ENCODE data around the gene SFRP5.

SFRP5 gene

GRCh38 chr10:97779975-97780374 is 8.2 kb upstream of the SFRP5 start:
- TF ChIP-seq CTCF (IDR thresholded peaks at IDR 0.05; ENCODE audit: low read depth, low read length, missing control alignments), result no peak
- H3K4me3 ChIP-seq (replicated peaks; ENCODE audit: low read depth, low read length), result no peak overlapping the region
- DNase-seq (ENCODE audit: extremely low read depth, low read depth), result no peak

GRCh38 chr10:97779492-97779891 is 7.7 kb upstream of the SFRP5 start:
- no peak overlapping the region for H3K4me3 ChIP-seq (replicated peaks; ENCODE audit: low read depth, low read length)
- no peak for DNase-seq (ENCODE audit: extremely low read depth, low read depth)
- no peak for TF ChIP-seq CTCF (IDR thresholded peaks at IDR 0.05; ENCODE audit: low read depth, low read length, missing control alignments)

GRCh38 chr10:97778452-97779302 is 6.9 kb upstream of the SFRP5 start:
- no peak for TF ChIP-seq CTCF (IDR thresholded peaks at IDR 0.05; ENCODE audit: low read depth, low read length, missing control alignments)
- DNase-seq (ENCODE audit: extremely low read depth, low read depth), result no peak
- H3K4me3 ChIP-seq (replicated peaks; ENCODE audit: low read depth, low read length), result no peak overlapping the region

GRCh38 chr10:97777143-97777542 is 5.3 kb upstream of the SFRP5 start:
- H3K4me3 ChIP-seq (replicated peaks; ENCODE audit: low read depth, low read length), result no peak overlapping the region
- DNase-seq (ENCODE audit: extremely low read depth, low read depth), result no peak
- TF ChIP-seq CTCF (IDR thresholded peaks at IDR 0.05; ENCODE audit: low read depth, low read length, missing control alignments), result no peak

- H3K4me3 ChIP-seq (replicated peaks; ENCODE audit: low read depth, low read length), result no peak overlapping the region
- DNase-seq (ENCODE audit: extremely low read depth, low read depth), result no peak
- TF ChIP-seq CTCF (IDR thresholded peaks at IDR 0.05; ENCODE audit: low read depth, low read length, missing control alignments), result no peak
These were observed 3.1 kb upstream of the SFRP5 start for GRCh38 chr10:97774811-97775294.

- no peak overlapping the region for H3K4me3 ChIP-seq (replicated peaks; ENCODE audit: low read depth, low read length)
- DNase-seq (ENCODE audit: extremely low read depth, low read depth), result no peak
- TF ChIP-seq CTCF (IDR thresholded peaks at IDR 0.05; ENCODE audit: low read depth, low read length, missing control alignments), result no peak
These were observed 1.3 kb upstream of the SFRP5 start for GRCh38 chr10:97773096-97773495.
